Hypothalamus (tissue), 51 donors: Measurements from ENCODE around the gene SYT2.
"Not testable (repeated sequence)": the region's sequence is repeated elsewhere in the genome, so short reads cannot be mapped to it uniquely, and the experiment has no call there.

Source experiments
- DNase-seq, 51 donors: peaks; one replicate each; lab custom pipeline; 2025; lab: John Stamatoyannopoulos, UW

The SYT2 gene

GRCh38 chr1:202578001-202578504 is 132.2 kb downstream of the SYT2 start:
- no peak for DNase-seq

GRCh38 chr1:202577381-202577780 is 132.9 kb downstream of the SYT2 start:
- DNase-seq: no peak

DNA sequence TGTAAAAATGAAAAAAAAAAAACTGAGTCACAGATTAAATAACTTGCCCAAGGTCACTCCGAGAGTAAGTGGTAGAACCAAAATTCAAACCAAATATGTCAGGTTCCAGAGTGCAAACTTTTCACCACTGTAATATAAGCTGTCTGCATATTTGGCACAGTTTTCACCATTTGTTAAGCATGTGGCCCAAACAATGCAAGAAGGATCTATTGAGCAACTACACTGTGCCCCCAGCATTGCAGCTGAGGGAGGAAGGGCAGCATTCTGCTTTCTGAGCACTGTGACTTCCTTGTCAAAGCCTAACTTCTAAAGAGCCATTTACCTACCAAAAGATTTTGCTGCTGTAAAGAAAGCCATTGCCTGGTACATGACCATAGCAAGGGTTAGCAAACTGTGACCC is 133.4 kb downstream of the SYT2 start:
- DNase-seq: no peak

DNA sequence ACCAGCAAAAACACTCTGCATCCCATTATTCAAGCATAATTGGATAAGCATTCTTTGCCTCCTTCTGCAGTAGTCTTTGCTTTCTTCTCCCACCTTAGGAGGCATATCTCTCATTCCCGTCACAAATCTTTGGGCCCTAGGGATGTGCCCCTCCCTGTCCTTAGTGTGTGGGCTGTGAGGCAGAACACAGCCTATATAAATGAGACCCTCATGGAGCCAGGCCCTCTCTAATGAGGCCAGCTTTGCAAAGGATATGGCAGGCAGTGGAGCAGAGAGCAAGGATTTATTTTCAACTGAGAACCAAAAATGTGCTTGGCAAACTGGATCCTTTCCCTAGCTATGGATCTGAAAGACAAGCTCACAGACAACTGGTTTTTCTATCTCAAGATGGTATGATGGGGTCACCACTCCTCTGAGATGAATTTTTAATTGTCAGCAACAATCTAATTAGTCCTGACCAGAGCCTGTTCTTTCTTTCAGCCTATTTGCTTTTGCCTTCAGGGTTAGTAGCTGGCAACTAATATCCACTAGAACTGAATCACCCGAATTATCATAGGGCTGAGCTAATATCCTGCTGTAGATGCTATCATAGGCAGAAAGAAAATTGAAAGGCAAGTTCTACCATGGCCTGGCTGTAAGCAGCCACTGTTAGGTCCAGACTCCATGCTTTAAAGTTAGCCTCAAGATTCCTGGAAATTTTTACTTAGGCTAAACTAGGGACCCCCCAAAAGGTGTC is 134.2 kb downstream of the SYT2 start:
- no peak for DNase-seq

DNA sequence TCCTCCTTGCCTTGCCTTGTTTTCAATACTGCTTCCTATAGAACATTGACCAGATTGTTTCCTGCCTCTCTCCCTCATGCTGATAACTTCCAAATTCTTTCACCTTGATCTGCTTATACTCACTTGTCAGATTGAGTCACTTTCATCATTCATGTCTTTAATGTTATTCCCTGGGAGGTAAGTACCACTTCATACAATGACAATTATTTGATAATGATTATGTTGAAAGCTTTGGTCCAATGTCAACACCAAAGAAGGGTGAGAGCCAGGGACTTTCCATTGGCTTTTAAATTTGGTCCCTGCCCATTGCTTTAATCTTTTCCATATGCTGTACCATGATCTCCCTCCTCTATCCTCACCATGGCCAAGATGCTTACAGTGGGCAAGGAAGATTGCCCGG is 137.4 kb downstream of the SYT2 start:
- no peak for DNase-seq

- DNase-seq: peak in 7 of 51 donors; percentile 2 to 36 (median 17)
Observed at GRCh38 chr1:202571719-202572339, 138.4 kb downstream of the SYT2 start.

- no peak for DNase-seq
Observed at GRCh38 chr1:202569393-202570322, 140.6 kb downstream of the SYT2 start.

GRCh38 chr1:202568826-202569225 is 141.4 kb downstream of the SYT2 start:
- no peak for DNase-seq

DNA sequence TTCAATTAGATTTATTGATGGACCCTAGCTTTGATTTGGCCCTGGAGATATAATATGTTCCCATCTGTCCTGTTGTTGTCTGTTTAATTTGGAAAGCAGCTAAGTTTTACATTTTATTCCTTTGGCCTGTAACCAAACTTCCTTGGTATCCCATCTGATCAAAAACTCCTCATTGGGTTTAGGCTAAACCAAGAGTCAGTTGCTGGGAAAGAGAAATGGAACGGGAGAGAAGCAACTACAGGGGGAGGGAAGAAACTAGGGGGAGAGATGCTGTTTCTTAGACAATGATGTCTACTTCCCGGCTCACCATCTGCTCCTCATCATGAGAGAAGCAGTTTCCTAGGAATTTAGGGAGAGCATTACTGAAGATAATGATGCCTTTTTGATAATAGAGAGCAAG is 141.8 kb downstream of the SYT2 start:
- no peak for DNase-seq

GRCh38 chr1:202567738-202568137 is 142.5 kb downstream of the SYT2 start:
- no peak for DNase-seq

GRCh38 chr1:202565890-202566602 is 144.2 kb downstream of the SYT2 start:
- DNase-seq: no peak

DNA sequence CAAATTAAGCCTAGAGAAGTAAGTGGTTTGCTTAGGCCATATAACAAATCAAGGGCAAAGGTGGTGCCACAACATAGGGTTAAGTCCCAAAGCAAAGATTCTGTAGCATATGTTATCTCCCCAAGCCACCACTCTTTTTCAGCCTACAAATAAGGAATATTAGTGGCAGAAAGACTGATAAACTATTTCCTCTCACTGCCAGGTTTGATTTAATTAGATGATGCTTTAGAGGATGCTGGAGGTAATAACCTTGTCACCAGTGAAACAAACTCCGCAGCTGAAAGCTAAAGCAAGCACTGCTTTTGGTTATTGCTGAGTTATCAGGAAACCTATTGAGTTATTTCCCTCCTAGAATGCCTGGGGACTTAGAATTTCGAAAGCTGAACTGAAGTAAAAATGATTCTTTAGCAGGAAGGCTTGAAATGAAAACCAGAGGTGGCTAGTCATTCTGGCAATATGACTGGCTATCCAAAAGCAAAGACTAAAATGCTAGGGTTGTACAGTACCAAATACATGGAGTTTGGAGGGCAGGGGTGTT is 145.2 kb downstream of the SYT2 start:
- no peak for DNase-seq

DNA sequence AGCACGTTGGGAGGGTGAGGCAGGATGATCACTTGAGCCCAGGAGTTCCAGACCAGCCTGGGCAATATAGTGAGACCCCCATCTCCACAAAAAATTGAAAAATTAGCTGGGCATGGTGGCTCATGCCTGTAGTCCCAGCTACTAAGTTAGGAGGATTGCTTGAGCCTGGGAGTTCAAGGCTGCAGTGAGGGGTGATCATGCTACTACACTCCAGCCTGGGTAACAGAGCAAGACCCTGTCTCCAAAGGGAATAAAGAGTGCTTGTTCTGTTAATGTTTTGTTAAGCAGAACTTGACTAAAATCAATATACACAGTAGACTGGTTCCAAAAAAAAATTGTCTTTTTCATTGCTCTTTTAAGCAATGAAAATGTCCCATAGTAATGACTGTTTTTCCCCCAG is 146.4 kb downstream of the SYT2 start:
- no peak for DNase-seq

DNA sequence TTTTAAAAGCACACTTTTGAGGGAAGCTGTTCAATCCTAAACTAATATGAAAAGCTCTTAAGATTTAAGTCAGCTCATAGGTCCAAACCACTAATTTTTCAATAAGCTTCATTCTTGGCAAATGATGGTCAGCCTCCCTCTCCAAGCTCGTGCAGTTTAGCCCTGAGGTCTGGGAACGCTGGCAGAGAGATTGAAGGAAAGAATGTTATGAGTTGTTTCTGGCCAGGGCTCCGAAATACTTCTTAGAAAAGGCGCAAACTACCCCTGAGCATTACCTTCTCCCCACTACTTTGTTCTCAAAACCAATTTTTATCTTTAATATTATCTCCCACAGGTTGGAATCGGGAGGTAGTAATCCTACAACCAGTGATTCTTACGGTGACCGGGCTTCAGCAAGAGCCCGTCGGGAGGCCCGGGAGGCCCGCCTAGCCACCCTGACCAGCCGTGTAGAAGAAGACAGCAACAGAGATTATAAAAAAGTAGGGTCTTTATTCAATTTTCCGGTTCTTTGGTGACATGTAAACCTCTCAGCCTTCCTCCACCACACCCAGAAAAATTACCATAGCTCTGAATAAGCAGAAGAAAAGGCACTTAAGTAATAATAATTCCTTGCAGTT is 147.7 kb downstream of the SYT2 start:
- no peak for DNase-seq

GRCh38 chr1:202561726-202562443 is 148.4 kb downstream of the SYT2 start:
- no peak for DNase-seq

DNA sequence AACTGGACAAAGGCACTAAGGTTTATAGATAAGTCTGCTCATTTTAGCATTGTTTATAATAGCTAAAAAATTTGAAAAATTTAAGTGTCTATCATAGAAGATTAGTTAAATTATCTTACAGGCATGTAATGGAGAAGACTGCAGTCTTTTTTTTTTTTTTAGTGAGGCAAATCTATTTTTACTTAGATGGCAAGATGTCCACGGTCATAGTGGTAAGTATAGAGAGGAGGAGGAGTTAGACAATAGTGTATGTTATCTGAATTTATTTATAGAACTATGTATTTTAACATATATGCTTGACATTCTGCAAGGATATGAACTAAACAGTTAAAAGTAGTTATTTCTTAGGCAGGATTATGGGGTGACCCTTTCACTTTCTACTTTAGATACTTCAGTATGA is 149.0 kb downstream of the SYT2 start:
- DNase-seq: no peak

DNA sequence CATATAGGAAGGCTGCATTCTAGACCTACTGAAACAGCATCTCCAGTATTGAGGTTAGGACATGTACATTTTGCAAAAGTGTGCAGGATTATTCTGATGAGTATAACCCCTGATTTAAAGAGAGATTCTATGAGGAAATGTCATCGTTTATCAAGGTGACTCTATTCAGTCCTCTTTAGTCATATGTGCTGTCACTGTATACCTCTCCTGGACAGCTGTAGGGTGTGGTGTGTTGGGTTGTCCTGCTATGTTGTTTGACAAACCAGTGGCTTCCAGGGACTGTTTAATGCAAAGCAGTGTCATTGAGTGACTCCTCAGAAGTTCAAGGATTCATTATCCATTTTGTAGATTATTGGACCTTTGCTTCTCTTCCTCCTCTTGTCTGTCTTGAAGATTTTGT is 152.6 kb downstream of the SYT2 start:
- DNase-seq: not testable (repeated sequence)

DNA sequence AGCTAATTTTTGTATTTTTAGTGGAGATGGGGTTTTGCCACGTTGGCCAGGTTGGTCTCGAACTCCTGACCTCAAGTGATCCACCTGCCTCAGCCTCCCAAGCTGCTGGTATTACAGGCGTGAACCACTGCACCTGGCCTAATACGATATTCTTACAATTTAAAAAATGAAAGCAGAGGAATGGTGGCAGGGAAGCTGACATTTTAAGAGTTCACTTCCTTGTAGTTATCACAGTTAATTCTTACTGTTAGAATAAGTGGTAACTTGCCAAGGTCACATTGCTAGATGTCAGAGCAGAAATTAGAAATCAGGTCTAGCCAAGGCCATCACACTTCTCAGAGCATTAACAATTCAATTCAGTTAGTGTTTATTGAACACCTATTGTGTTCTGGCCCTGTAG is 154.2 kb downstream of the SYT2 start:
- DNase-seq: not testable (repeated sequence)

DNA sequence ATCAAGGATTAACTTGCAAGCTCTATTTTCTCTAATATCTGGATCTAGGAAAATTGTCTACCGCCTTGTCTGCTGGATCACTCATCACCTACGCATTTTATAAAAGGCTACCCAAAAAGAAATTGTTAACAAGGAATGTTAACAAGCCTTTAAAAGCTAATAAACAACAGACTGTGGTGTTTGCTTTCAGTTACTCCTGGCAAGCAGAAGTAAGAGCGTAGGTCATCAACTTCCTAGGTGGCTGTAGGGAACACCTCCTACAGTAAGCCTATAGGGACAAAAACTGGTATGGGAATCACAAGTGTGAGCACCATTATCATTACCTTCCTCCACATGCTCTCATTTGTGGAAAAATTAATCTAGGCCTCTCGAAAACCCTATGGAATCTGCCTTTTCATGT is 155.6 kb downstream of the SYT2 start:
- DNase-seq: not testable (repeated sequence)
